ENCODE results near the gene CLINT1.

CLINT1 gene

GRCh38 chr5:157827423-157827822, 31.5 kb downstream of the CLINT1 start:
- Histone ChIP-seq H3K4me1 (peaks cover 2% of the 10 kb centered on the region), H3K36me3 (ENCODE audit: control insufficient read depth, insufficient read depth, low read length) (no peaks in the 10 kb centered on the region), H2AFZ (no peak overlapping the region), H3K27ac (no peak overlapping the region), H3K4me2 (ENCODE audit: low read length) (no peak overlapping the region), H3K9me3 (ENCODE audit: control insufficient read depth, low read length) (no peaks in the 10 kb centered on the region), H3K27me3 (ENCODE audit: control insufficient read depth, insufficient read depth, low read length) (no peaks in the 10 kb centered on the region), H3K79me2 (peaks cover 10% of the 10 kb centered on the region), H3K4me3 (ENCODE audit: low read depth, low read length) (no peak overlapping the region), H3K9ac (no peak overlapping the region)
- TF ChIP-seq CTCF (IDR thresholded peaks at IDR 0.05): no peak

GRCh38 chr5:157823655-157824054, 35.3 kb downstream of the CLINT1 start:
- H3K9ac ChIP-seq: no peak overlapping the region
- H3K4me1 ChIP-seq: peaks cover 5% of the 10 kb centered on the region
- no peaks in the 10 kb centered on the region for H3K79me2 ChIP-seq
- no peaks in the 10 kb centered on the region for H3K9me3 ChIP-seq (ENCODE audit: control insufficient read depth, low read length)
- no peak overlapping the region for H3K4me2 ChIP-seq (ENCODE audit: low read length)
- no peaks in the 10 kb centered on the region for H3K36me3 ChIP-seq (ENCODE audit: control insufficient read depth, insufficient read depth, low read length)
- no peak for TF ChIP-seq CTCF (IDR thresholded peaks at IDR 0.05)
- no peak overlapping the region for H3K4me3 ChIP-seq (ENCODE audit: low read depth, low read length)
- H3K27ac ChIP-seq: no peak overlapping the region
- H2AFZ ChIP-seq: no peak overlapping the region
- no peaks in the 10 kb centered on the region for H3K27me3 ChIP-seq (ENCODE audit: control insufficient read depth, insufficient read depth, low read length)

GRCh38 chr5:157821822-157822622, 36.9 kb downstream of the CLINT1 start:
- no peaks in the 10 kb centered on the region for H3K36me3 ChIP-seq (ENCODE audit: control insufficient read depth, insufficient read depth, low read length)
- H3K9ac ChIP-seq: no peak overlapping the region
- H3K4me2 ChIP-seq (ENCODE audit: low read length): no peak overlapping the region
- H3K79me2 ChIP-seq: no peaks in the 10 kb centered on the region
- H3K4me1 ChIP-seq: peaks cover 5% of the 10 kb centered on the region
- H3K4me3 ChIP-seq (ENCODE audit: low read depth, low read length): no peak overlapping the region
- no peak for TF ChIP-seq CTCF (IDR thresholded peaks at IDR 0.05)
- H2AFZ ChIP-seq: no peak overlapping the region
- peak overlapping the region; percentile 13 for H3K27ac ChIP-seq
- no peaks in the 10 kb centered on the region for H3K9me3 ChIP-seq (ENCODE audit: control insufficient read depth, low read length)
- H3K27me3 ChIP-seq (ENCODE audit: control insufficient read depth, insufficient read depth, low read length): no peaks in the 10 kb centered on the region

- Histone ChIP-seq H3K4me1 (peaks cover 5% of the 10 kb centered on the region), H3K27me3 (ENCODE audit: control insufficient read depth, insufficient read depth, low read length) (no peaks in the 10 kb centered on the region), H2AFZ (no peak overlapping the region), H3K27ac (peak overlapping the region; percentile 13), H3K4me2 (ENCODE audit: low read length) (no peak overlapping the region), H3K36me3 (ENCODE audit: control insufficient read depth, insufficient read depth, low read length) (no peaks in the 10 kb centered on the region), H3K9me3 (ENCODE audit: control insufficient read depth, low read length) (no peaks in the 10 kb centered on the region), H3K9ac (no peak overlapping the region), H3K4me3 (ENCODE audit: low read depth, low read length) (no peak overlapping the region), H3K79me2 (no peaks in the 10 kb centered on the region)
- no peak for TF ChIP-seq CTCF (IDR thresholded peaks at IDR 0.05)
These were observed 37.5 kb downstream of the CLINT1 start for GRCh38 chr5:157821405-157821804.

Data from parathyroid adenoma (tissue), 2 donors.